ENCODE results near the gene LTBR. TPM values are rescaled to one million over a fixed set of nuclear protein-coding genes. Genes with fewer than 3 reads are reported as not detected.

Gene LTBR
- total and polyA plus RNA-seq, 10 of the 15 experiments (the other 5 are each of a cell fraction or from before 2014, with no cell fraction given) = 0.24 to 0.44 TPM; not detected in 8

GRCh38 chr12:6393109-6393508, 9.1 kb downstream of the LTBR start:
- intact Hi-C loops (cut with micrococcal nuclease; ENCODE audit: unreplicated experiment) (no loop called here), in situ Hi-C loops (cut with MboI) (no loop called here)
- no peak for ATAC-seq
- no TSS peak for BruUV-seq (replicated peaks)
- Histone ChIP-seq H4K20me1 (ENCODE audit: control insufficient read depth, insufficient read depth) (no peaks in the 10 kb centered on the region), H3K36me3 (ENCODE audit: control insufficient read depth in 2 of 2, insufficient read depth in 2 of 2, low read length in 1 of 2) (no peaks in the 10 kb centered on the region; a peak in 1 of 4 replicates), H3K27me3 (replicated peaks in 1 of 2; ENCODE audit: control insufficient read depth in 2 of 2, insufficient read depth in 2 of 2, low read length in 1 of 2) (no peaks in the 10 kb centered on the region; a peak in 2 of 4 replicates), H3K27ac (ENCODE audit: control insufficient read depth, insufficient read depth) (no peak overlapping the region), H3K4me1 (ENCODE audit: control insufficient read depth, insufficient read depth, low read length) (no peaks in the 10 kb centered on the region), H3K9me3 (replicated peaks; ENCODE audit: control insufficient read depth, insufficient read depth, low read length) (no peaks in the 10 kb centered on the region), H3K79me2 (ENCODE audit: control insufficient read depth, insufficient read depth, low read length) (no peaks in the 10 kb centered on the region), H3K4me2 (ENCODE audit: control insufficient read depth, insufficient read depth) (no peak overlapping the region), H2AFZ (ENCODE audit: control insufficient read depth, low read depth, low read length) (no peak overlapping the region), H3K9ac (ENCODE audit: control insufficient read depth, insufficient read depth, low read length) (no peak overlapping the region), H3K4me3 (no peak overlapping the region)
- ChIA-PET RAD21 (ENCODE audit: unreplicated experiment) (interaction anchor here (0.8 kb wide), 1 partner anchor 25 kb away, joined by 3 read pairs; no protein-coding TSS in a partner anchor), SMC1A (ENCODE audit: uncharacterized antibody, unreplicated experiment) (interaction anchor here (2.1 kb wide), 1 partner anchor 25 kb away, joined by 6 read pairs; no protein-coding TSS in a partner anchor), POLR2A (no interaction called here), CTCF (interaction anchor here (0.6 to 1.2 kb wide), 5 partner anchors 58 to 160 kb away, joined by 3 to 4 read pairs (median 3); no protein-coding TSS in a partner anchor)
- no peak for DNase-seq (ENCODE audit: low read depth, low spot score)
- no peak for FAIRE-seq
- WGBS (ENCODE audit: insufficient coverage, insufficient replicate concordance, low lambda C conversion rate, missing lambda C conversion rate) = 19% methylated on average over 7 of the region's 7 CpGs
- TF ChIP-seq CBFB (IDR thresholded peaks at IDR 0.05; ENCODE audit: low read depth) = no peak
- no peak for TF ChIP-seq MTA3 (IDR thresholded peaks at IDR 0.05; ENCODE audit: borderline replicate concordance, low read length)
- TF ChIP-seq NRF1 (conservative IDR thresholded peaks at IDR 0.05; ENCODE audit: low read depth, low read length) = no peak
- TF ChIP-seq EED (IDR thresholded peaks at IDR 0.05; ENCODE audit: low read depth) = no peak
- TF ChIP-seq MYB (IDR thresholded peaks at IDR 0.05; ENCODE audit: borderline replicate concordance, low read depth, low read length) = no peak
- TF ChIP-seq MAX (IDR thresholded peaks at IDR 0.05; ENCODE audit: low read depth, low read length) = no peak
- no peak for TF ChIP-seq PML (IDR thresholded peaks at IDR 0.05; ENCODE audit: low read length)
- TF ChIP-seq KDM1A (IDR thresholded peaks at IDR 0.05; ENCODE audit: borderline replicate concordance) = no peak

- no TSS peak for BruUV-seq (replicated peaks)
- in situ Hi-C loops (cut with MboI) = no loop called here
- H3K9ac ChIP-seq (ENCODE audit: control insufficient read depth, insufficient read depth, low read length) = no peak overlapping the region
- TF ChIP-seq PAX5 (IDR thresholded peaks at IDR 0.05; ENCODE audit: borderline replicate concordance, low read depth, low read length) = no peak
- no peak for TF ChIP-seq HSF1 (IDR thresholded peaks at IDR 0.05; ENCODE audit: low read depth, low read length)
- TF ChIP-seq BRCA1 (IDR thresholded peaks at IDR 0.05; ENCODE audit: low read depth, low read length) = no peak
- TF ChIP-seq MLLT1 (IDR thresholded peaks at IDR 0.05) = no peak
- TF ChIP-seq, protein P1, sequence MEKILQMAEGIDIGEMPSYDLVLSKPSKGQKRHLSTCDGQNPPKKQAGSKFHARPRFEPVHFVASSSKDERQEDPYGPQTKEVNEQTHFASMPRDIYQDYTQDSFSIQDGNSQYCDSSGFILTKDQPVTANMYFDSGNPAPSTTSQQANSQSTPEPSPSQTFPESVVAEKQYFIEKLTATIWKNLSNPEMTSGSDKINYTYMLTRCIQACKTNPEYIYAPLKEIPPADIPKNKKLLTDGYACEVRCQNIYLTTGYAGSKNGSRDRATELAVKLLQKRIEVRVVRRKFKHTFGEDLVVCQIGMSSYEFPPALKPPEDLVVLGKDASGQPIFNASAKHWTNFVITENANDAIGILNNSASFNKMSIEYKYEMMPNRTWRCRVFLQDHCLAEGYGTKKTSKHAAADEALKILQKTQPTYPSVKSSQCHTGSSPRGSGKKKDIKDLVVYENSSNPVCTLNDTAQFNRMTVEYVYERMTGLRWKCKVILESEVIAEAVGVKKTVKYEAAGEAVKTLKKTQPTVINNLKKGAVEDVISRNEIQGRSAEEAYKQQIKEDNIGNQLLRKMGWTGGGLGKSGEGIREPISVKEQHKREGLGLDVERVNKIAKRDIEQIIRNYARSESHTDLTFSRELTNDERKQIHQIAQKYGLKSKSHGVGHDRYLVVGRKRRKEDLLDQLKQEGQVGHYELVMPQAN (conservative IDR thresholded peaks at IDR 0.05) = no peak
- no peak for TF ChIP-seq EGR1 (IDR thresholded peaks at IDR 0.05; ENCODE audit: borderline replicate concordance in 1 of 2, low read depth in 2 of 2, low read length in 2 of 2)
These were observed 10.4 kb downstream of the LTBR start for GRCh38 chr12:6394398-6394797.

More at GRCh38 chr12:6394398-6394797, 10.4 kb downstream of the LTBR start:
- RAD21 ChIA-PET (ENCODE audit: unreplicated experiment) = no interaction called here
- FAIRE-seq = no peak
- ATAC-seq = no peak
- H2AFZ ChIP-seq (ENCODE audit: control insufficient read depth, low read depth, low read length) = no peak overlapping the region
- H3K4me3 ChIP-seq = no peak overlapping the region
- intact Hi-C loops (cut with micrococcal nuclease; ENCODE audit: unreplicated experiment) = no loop called here
- no peak for DNase-seq (ENCODE audit: low read depth, low spot score)
- WGBS (ENCODE audit: insufficient coverage, insufficient replicate concordance, low lambda C conversion rate, missing lambda C conversion rate) = 42% methylated on average over 8 of the region's 8 CpGs
- CTCF ChIA-PET = no interaction called here
- no peaks in the 10 kb centered on the region; a peak in 1 of 4 replicates for H3K27me3 ChIP-seq (replicated peaks in 1 of 2; ENCODE audit: control insufficient read depth in 2 of 2, insufficient read depth in 2 of 2, low read length in 1 of 2)
- H3K4me2 ChIP-seq (ENCODE audit: control insufficient read depth, insufficient read depth) = no peak overlapping the region
- no peaks in the 10 kb centered on the region; a peak in 1 of 4 replicates for H3K36me3 ChIP-seq (ENCODE audit: control insufficient read depth in 2 of 2, insufficient read depth in 2 of 2, low read length in 1 of 2)
- H4K20me1 ChIP-seq (ENCODE audit: control insufficient read depth, insufficient read depth) = no peaks in the 10 kb centered on the region
- H3K4me1 ChIP-seq (ENCODE audit: control insufficient read depth, insufficient read depth, low read length) = no peaks in the 10 kb centered on the region
- POLR2A ChIA-PET = no interaction called here
- H3K27ac ChIP-seq (ENCODE audit: control insufficient read depth, insufficient read depth) = no peak overlapping the region
- SMC1A ChIA-PET (ENCODE audit: uncharacterized antibody, unreplicated experiment) = no interaction called here
- no peaks in the 10 kb centered on the region for H3K9me3 ChIP-seq (replicated peaks; ENCODE audit: control insufficient read depth, insufficient read depth, low read length)
- no peaks in the 10 kb centered on the region for H3K79me2 ChIP-seq (ENCODE audit: control insufficient read depth, insufficient read depth, low read length)

Measured in GM12878 (cell line).